ENCODE measurements around the gene ZIC1. TPM values are rescaled to one million over a fixed set of nuclear protein-coding genes. Genes with fewer than 3 reads are reported as not detected.

Gene ZIC1
- total RNA-seq, 1 experiment from 2014 or later: not detected

DNA sequence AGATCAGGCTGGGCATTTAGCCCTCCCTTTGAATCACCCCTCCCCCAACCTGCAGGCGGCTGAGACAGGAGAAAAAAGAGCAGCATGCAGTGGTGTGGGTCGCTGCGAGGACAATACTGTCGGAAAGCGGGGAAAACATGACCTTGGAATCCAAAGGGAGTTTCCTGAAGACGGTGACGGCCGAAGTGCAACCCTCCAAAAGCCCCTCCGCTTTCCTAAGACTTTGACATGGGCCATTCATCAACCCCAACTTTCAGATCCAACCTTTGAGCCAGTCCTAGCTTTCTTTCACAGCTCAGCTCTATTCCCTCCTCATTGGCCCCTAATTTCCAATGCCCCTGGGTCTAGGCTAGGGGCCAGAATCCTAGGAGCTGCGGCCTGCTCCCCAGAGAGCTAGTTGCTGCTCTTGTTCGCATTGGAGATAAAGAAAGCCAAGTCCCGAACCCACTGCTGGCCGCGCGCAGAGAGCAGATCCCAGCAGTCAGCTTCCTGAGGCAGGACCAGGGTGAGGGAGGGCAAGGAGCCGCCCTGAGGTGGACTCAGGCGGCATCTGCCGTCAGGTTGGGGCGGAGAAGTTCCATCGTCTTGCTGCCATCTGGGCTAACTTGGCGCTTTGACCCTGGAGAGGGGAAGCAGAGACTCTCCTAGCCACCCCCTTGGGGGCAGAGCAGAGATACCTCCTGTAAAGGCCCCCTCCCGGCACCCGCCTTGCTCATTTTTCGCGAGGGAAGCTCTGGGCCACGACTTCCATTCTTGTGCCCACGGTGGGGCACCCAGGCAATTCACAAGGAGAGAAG lies 3.7 kb upstream of the ZIC1 start:
- Histone ChIP-seq H3K4me1 (ENCODE audit: insufficient read depth, low read length) (peaks cover 10% of the 10 kb centered on the region), H3K14ac (ENCODE audit: insufficient read depth, low read length) (no peak overlapping the region), H3K23ac (ENCODE audit: insufficient read length, low read depth, low read length) (no peak overlapping the region), H3K23me2 (ENCODE audit: insufficient read length, low read depth, low read length, poor library complexity, severe bottlenecking) (peaks cover 19% of the 10 kb centered on the region), H3K9me3 (ENCODE audit: control insufficient read depth, low read depth, low read length) (no peaks in the 10 kb centered on the region), H4K8ac (replicated peaks; ENCODE audit: insufficient read length, low read depth, low read length) (no peak overlapping the region), H4K20me1 (ENCODE audit: control insufficient read depth, insufficient read depth, insufficient read length) (no peaks in the 10 kb centered on the region), H3K79me2 (ENCODE audit: insufficient read depth, low read length) (no peaks in the 10 kb centered on the region), H3K27me3 (ENCODE audit: insufficient read depth, low read length) (peaks cover 64% of the 10 kb centered on the region), H3T11ph (ENCODE audit: low read length) (no peak overlapping the region), H3K9ac (ENCODE audit: extremely low read depth, insufficient read length, low read length) (no peak overlapping the region), H2BK15ac (ENCODE audit: low read depth, low read length) (no peak overlapping the region), H2AK5ac (ENCODE audit: insufficient read length, low read length) (no peak overlapping the region), H3K4ac (ENCODE audit: low read depth, low read length) (no peak overlapping the region), H3K4me2 (ENCODE audit: insufficient read depth, insufficient read length, low read length) (peak overlapping the region; percentile 8), H3K56ac (ENCODE audit: insufficient read length, low read depth, low read length) (no peak overlapping the region), H2BK20ac (ENCODE audit: low read depth, low read length, poor library complexity, severe bottlenecking) (no peak overlapping the region), H2BK120ac (ENCODE audit: low read depth, low read length, poor library complexity, severe bottlenecking) (no peak overlapping the region), H4K5ac (ENCODE audit: insufficient read length, low read depth, low read length) (no peak overlapping the region), H3K79me1 (ENCODE audit: insufficient read depth, low read depth, low read length, poor library complexity, severe bottlenecking) (no peaks in the 10 kb centered on the region), H4K91ac (ENCODE audit: insufficient read length, low read depth, low read length) (no peak overlapping the region), H2BK5ac (ENCODE audit: insufficient read length, low read length) (no peak overlapping the region), H3K18ac (ENCODE audit: insufficient read length, low read depth, low read length) (no peak overlapping the region), H3K27ac (ENCODE audit: insufficient read length, low read depth, low read length) (no peak overlapping the region), H2BK12ac (ENCODE audit: insufficient read length, low read depth, low read length) (no peak overlapping the region), H2AFZ (ENCODE audit: low read length) (no peak overlapping the region)
- peaks cover 30 to 80% of the 10 kb centered on the region in 2 experiments for H3K4me1 Mint-ChIP-seq
- no peak overlapping the region for H3K27ac Mint-ChIP-seq
- H3K36me3 Mint-ChIP-seq (ENCODE audit: insufficient read depth in 1 of 3, low read depth in 3 of 3): no peaks in the 10 kb centered on the region; a peak in 1 of 7 replicates
- H3K27me3 Mint-ChIP-seq (ENCODE audit: low read depth): peaks cover 100% of the 10 kb centered on the region
- TF ChIP-seq, protein P1, sequence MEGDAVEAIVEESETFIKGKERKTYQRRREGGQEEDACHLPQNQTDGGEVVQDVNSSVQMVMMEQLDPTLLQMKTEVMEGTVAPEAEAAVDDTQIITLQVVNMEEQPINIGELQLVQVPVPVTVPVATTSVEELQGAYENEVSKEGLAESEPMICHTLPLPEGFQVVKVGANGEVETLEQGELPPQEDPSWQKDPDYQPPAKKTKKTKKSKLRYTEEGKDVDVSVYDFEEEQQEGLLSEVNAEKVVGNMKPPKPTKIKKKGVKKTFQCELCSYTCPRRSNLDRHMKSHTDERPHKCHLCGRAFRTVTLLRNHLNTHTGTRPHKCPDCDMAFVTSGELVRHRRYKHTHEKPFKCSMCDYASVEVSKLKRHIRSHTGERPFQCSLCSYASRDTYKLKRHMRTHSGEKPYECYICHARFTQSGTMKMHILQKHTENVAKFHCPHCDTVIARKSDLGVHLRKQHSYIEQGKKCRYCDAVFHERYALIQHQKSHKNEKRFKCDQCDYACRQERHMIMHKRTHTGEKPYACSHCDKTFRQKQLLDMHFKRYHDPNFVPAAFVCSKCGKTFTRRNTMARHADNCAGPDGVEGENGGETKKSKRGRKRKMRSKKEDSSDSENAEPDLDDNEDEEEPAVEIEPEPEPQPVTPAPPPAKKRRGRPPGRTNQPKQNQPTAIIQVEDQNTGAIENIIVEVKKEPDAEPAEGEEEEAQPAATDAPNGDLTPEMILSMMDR (conservative IDR thresholded peaks at IDR 0.05): no peak
- DNase-seq: peak; percentile 64
- H3K4me3 Mint-ChIP-seq: peak overlapping the region in 1 of 2 experiments; percentile 66; a peak in 3 of 5 replicates
- peaks cover 0 to 6% of the 10 kb centered on the region in 2 experiments; a peak in 3 of 5 replicates for H3K9me3 Mint-ChIP-seq
- no CpG with 5 or more reads among the region's 27 CpGs for WGBS (ENCODE audit: extremely low coverage, insufficient read length, low lambda C conversion rate)
